Activated T-helper 2 cell treated with anti-CD3 and anti-CD28 coated beads, Interferon-gamma antibody, Interleukin-2, Interleukin-4, amounts not matched to agents 10 μg/mL and 5 μg/mL and 100 μg/mL, durations not matched to agents 14 hours and 24 hours and 36 hours (primary cell): ENCODE results near the gene GPR151. TPM values are rescaled to one million over a fixed set of nuclear protein-coding genes. Genes with fewer than 3 reads are reported as not detected.

Source experiments
- DNase-seq: peaks from one replicate; pipeline ENCODE4 v3.0.0; 2021; ENCODE audit warnings: low spot score
- H3K27ac Mint-ChIP-seq: one replicate; pipeline ENCODE4 v1.8.0; 2021; ENCODE audit warnings: mixed read lengths
- H3K27me3 Mint-ChIP-seq: one replicate; pipeline ENCODE4 v1.8.0; 2021; ENCODE audit warnings: low read depth, mixed read lengths
- H3K36me3 Mint-ChIP-seq: one replicate; pipeline ENCODE4 v1.8.0; 2021; ENCODE audit warnings: low read depth, mixed read lengths
- H3K4me1 Mint-ChIP-seq: one replicate; pipeline ENCODE4 v1.8.0; 2021; ENCODE audit warnings: low read depth, mixed read lengths
- H3K4me3 Mint-ChIP-seq: one replicate; pipeline ENCODE4 v1.8.0; 2021; ENCODE audit warnings: low read depth, mild to moderate bottlenecking, moderate library complexity, mixed read lengths
- H3K9me3 Mint-ChIP-seq: one replicate; pipeline ENCODE4 v1.8.0; 2021; ENCODE audit warnings: mixed read lengths
- intact Hi-C: fragments of 100-400 bp; cut with micrococcal nuclease; formaldehyde crosslinking; loops from one replicate; pipeline ENCODE4 v1.15.1; 2023
- total RNA-seq: library from RNA; stranded (reverse); gene quantifications from 2 replicates; pipeline ENCODE4 v1.2.3, GENCODE V29; 2022

GPR151 gene
- total RNA-seq, 1 donor from 2014 or later, result not detected

GRCh38 chr5:146466521-146467349 is 49.3 kb downstream of the GPR151 start:
- Mint-ChIP-seq H3K4me1 (peaks cover 15% of the 10 kb centered on the region), H3K4me3 (no peak overlapping the region), H3K27ac (no peak overlapping the region), H3K9me3 (no peaks in the 10 kb centered on the region), H3K27me3 (no peaks in the 10 kb centered on the region), H3K36me3 (peaks cover 74% of the 10 kb centered on the region)
- DNase-seq, result no peak
- intact Hi-C loops, result loop anchor here (2.0 kb wide), 1 partner anchor 18 kb away; no protein-coding TSS in a partner anchor

GRCh38 chr5:146463446-146463845 is 52.5 kb downstream of the GPR151 start:
- Mint-ChIP-seq H3K4me3 (no peak overlapping the region), H3K36me3 (peaks cover 82% of the 10 kb centered on the region), H3K27ac (no peak overlapping the region), H3K27me3 (no peaks in the 10 kb centered on the region), H3K9me3 (no peaks in the 10 kb centered on the region), H3K4me1 (peaks cover 27% of the 10 kb centered on the region)
- no peak for DNase-seq
- intact Hi-C loops, result no loop called here

Other genes with a start within 250 kb of the GPR151 start
- gene POU4F3, start 177.4 kb downstream of the GPR151 start, total RNA-seq, result 0.14 TPM in 1 of 2 replicates, not detected in the other
- gene TCERG1, start 68.9 kb downstream of the GPR151 start, total RNA-seq, result 134 and 136 TPM in 2 replicates